ENCODE data around the gene SNHG17. TPM values are rescaled to one million over a fixed set of nuclear protein-coding genes. Genes with fewer than 3 reads are reported as not detected.
A peak's percentile ranks its signal among the peaks of the same experiment; 100 is the strongest.

SNHG17 gene
- total RNA-seq, 2 experiments from 2014 or later, result 154 to 159 TPM

GRCh38 chr20:38426006-38426897 is 8.9 kb downstream of the SNHG17 start:
- TF ChIP-seq, protein P1, sequence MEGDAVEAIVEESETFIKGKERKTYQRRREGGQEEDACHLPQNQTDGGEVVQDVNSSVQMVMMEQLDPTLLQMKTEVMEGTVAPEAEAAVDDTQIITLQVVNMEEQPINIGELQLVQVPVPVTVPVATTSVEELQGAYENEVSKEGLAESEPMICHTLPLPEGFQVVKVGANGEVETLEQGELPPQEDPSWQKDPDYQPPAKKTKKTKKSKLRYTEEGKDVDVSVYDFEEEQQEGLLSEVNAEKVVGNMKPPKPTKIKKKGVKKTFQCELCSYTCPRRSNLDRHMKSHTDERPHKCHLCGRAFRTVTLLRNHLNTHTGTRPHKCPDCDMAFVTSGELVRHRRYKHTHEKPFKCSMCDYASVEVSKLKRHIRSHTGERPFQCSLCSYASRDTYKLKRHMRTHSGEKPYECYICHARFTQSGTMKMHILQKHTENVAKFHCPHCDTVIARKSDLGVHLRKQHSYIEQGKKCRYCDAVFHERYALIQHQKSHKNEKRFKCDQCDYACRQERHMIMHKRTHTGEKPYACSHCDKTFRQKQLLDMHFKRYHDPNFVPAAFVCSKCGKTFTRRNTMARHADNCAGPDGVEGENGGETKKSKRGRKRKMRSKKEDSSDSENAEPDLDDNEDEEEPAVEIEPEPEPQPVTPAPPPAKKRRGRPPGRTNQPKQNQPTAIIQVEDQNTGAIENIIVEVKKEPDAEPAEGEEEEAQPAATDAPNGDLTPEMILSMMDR (IDR thresholded peaks at IDR 0.05), result no peak
- Mint-ChIP-seq H3K27me3 (no peaks in the 10 kb centered on the region), H3K4me3 (no peak overlapping the region), H3K4me1 (ENCODE audit: low read depth) (peaks cover 66% of the 10 kb centered on the region), H3K27ac (peak overlapping the region; percentile 73), H3K9me3 (no peaks in the 10 kb centered on the region), H3K36me3 (ENCODE audit: low read depth) (peaks cover 85% of the 10 kb centered on the region)
- POLR2A ChIA-PET, result interaction anchor here (1.0 to 17.0 kb wide), 5 partner anchors 4 to 23 kb away, joined by 3 to 279 read pairs (median 7); partner anchors contain the start of gene SNHG17
- peak; percentile 54 for DNase-seq
- ATAC-seq, result peak; percentile 83
- intact Hi-C loops (cut with micrococcal nuclease), result no loop called here
- CTCF ChIA-PET, result interaction anchor here (2.7 kb wide), 1 partner anchor 8 kb away, joined by 15 read pairs; the partner anchor contains the start of gene SNHG17

GRCh38 chr20:38424401-38424800 is 10.7 kb downstream of the SNHG17 start:
- TF ChIP-seq, protein P1 (IDR thresholded peaks at IDR 0.05), result no peak
- H3K4me1 Mint-ChIP-seq (ENCODE audit: low read depth), result peaks cover 53% of the 10 kb centered on the region
- H3K4me3 Mint-ChIP-seq, result no peak overlapping the region
- intact Hi-C loops (cut with micrococcal nuclease), result no loop called here
- peak overlapping the region; percentile 52 for H3K27ac Mint-ChIP-seq
- DNase-seq (no peak), ATAC-seq (no peak)
- ChIA-PET POLR2A (interaction anchor here (1.4 to 17.0 kb wide), 4 partner anchors 5 to 50 kb away, joined by 7 to 279 read pairs (median 146); partner anchors contain the start of gene SNHG17), CTCF (interaction anchor here (2.7 kb wide), 1 partner anchor 10 kb away, joined by 15 read pairs; the partner anchor contains the start of gene SNHG17)
- no peaks in the 10 kb centered on the region for H3K9me3 Mint-ChIP-seq
- H3K36me3 Mint-ChIP-seq (ENCODE audit: low read depth), result peaks cover 92% of the 10 kb centered on the region
- no peaks in the 10 kb centered on the region for H3K27me3 Mint-ChIP-seq

DNA sequence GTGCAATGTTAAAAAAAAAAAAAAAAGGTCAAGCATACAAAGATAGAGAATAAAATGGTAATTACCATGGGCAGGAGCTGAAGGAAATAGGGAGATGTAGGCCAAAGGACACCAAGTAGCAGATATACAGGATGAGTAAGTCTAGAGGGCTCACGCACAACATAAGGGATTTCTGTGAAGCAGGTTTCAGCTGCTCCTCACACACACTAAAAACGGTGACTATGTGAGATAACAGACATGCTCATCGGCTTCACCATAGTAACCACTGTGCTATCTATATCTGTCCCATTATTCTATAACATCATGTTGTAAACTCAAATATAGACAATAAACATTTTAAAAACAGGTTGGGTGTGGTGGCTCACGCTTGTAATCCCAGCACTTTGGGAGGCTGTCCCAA is 11.6 kb downstream of the SNHG17 start:
- POLR2A ChIA-PET, result interaction anchor here (2.5 to 17.0 kb wide), 3 partner anchors 4 to 23 kb away, joined by 14 to 279 read pairs (median 279); partner anchors contain the start of gene SNHG17
- H3K4me3 Mint-ChIP-seq, result no peak overlapping the region
- no peak for ATAC-seq

DNA sequence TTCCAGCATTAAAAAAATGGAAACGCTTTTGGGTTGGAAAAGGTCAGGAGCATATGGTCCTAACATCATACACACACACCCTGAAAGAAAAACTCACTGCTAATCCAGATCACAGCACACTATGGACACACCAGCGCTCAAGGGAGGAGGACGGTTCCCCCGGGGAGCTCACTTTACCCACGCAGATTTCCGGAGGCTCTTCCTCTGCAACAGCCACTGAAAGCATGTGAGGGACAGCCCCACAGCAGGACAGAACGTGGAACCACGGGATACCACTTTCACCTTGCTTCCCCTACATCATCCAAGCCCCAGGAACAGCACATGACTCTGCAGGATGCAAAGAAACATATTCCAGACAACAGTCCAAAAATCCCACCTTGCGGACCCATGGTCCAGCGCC is 13.2 kb downstream of the SNHG17 start:
- ChIA-PET POLR2A (interaction anchor here (1.2 to 17.0 kb wide), 4 partner anchors 8 to 265 kb away, joined by 3 to 279 read pairs (median 4); partner anchors contain the start of gene SNHG17), CTCF (interaction anchor here (1.3 to 2.3 kb wide), 2 partner anchors 10 to 13 kb away, joined by 4 to 10 read pairs; partner anchors contain the start of gene SNHG17)
- H3K36me3 Mint-ChIP-seq (ENCODE audit: low read depth), result peaks cover 84% of the 10 kb centered on the region
- DNase-seq, result no peak
- TF ChIP-seq, protein P1 (IDR thresholded peaks at IDR 0.05), result no peak
- ATAC-seq, result no peak
- intact Hi-C loops (cut with micrococcal nuclease), result no loop called here
- H3K27me3 Mint-ChIP-seq, result no peaks in the 10 kb centered on the region
- no peak overlapping the region for H3K4me3 Mint-ChIP-seq
- H3K27ac Mint-ChIP-seq, result no peak overlapping the region
- no peaks in the 10 kb centered on the region for H3K9me3 Mint-ChIP-seq
- peaks cover 28% of the 10 kb centered on the region for H3K4me1 Mint-ChIP-seq (ENCODE audit: low read depth)

More for the DNA sequence above, 11.6 kb downstream of the SNHG17 start:
- DNase-seq, result no peak
- intact Hi-C loops (cut with micrococcal nuclease), result no loop called here
- Mint-ChIP-seq H3K27ac (peak overlapping the region; percentile 36), H3K36me3 (ENCODE audit: low read depth) (peaks cover 91% of the 10 kb centered on the region), H3K9me3 (no peaks in the 10 kb centered on the region), H3K4me1 (ENCODE audit: low read depth) (peaks cover 45% of the 10 kb centered on the region), H3K27me3 (no peaks in the 10 kb centered on the region)
- TF ChIP-seq, protein P1 (IDR thresholded peaks at IDR 0.05), result no peak
- CTCF ChIA-PET, result interaction anchor here (1.1 to 2.7 kb wide), 2 partner anchors 11 to 49 kb away, joined by 3 to 15 read pairs; partner anchors contain the start of genes RALGAPB and SNHG17
